ENCODE data around the gene COX8C. TPM values are rescaled to one million over a fixed set of nuclear protein-coding genes. Genes with fewer than 3 reads are reported as not detected.

Gene COX8C
- total and polyA plus RNA-seq, 4 donors = not detected

DNA sequence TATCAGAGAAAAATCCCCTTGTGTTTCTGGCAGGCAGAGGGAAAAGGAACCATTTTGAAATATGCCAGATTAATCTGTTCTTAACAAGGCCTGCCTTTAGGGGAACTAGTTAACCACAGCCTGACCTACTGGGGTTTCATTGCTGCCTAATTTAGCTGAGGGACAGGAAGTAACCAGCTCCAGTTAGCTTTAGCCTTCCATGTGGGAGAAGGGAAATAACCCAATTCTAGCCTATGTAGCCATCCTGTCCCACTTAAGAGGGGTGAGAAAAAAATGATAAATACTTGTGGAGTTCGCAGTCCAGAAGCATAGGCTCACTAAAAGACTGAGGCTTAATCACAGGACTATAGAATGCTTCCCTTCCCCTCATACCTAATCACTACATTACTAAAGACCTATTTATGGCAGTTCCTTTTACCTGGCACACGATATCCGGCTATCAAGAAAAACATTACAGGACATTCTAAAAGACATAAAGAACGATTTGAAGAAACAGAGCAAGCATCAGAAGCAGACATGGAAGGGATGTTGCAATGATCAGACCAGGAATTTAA lies 22.8 kb downstream of the COX8C start:
- H3K4me1 ChIP-seq (ENCODE audit: control insufficient read depth in 4 of 4, insufficient read depth in 4 of 4, low read length in 3 of 4) = no peaks in the 10 kb centered on the region
- H3K9me3 ChIP-seq (ENCODE audit: control insufficient read depth in 4 of 4, low read length in 3 of 4) = no peaks in the 10 kb centered on the region
- H3K27ac ChIP-seq (ENCODE audit: low read depth in 1 of 2, low read length in 2 of 2) = no peak overlapping the region
- DNase-seq (ENCODE audit: low spot score) = no peak
- H3K27me3 ChIP-seq (ENCODE audit: control insufficient read depth in 4 of 4, insufficient read depth in 4 of 4, low read length in 3 of 4) = no peaks in the 10 kb centered on the region
- WGBS = 82% methylated on average over 4 of the region's 4 CpGs
- H3K4me3 ChIP-seq (ENCODE audit: low read depth in 1 of 3, low read length in 3 of 3) = no peak overlapping the region
- no peak for TF ChIP-seq RAD21 (IDR thresholded peaks at IDR 0.05)
- no peak for TF ChIP-seq FOXA2 (IDR thresholded peaks at IDR 0.05)
- TF ChIP-seq TAF1 (conservative IDR thresholded peaks at IDR 0.05) = no peak
- H3K9ac ChIP-seq (ENCODE audit: low read depth in 1 of 2, low read length in 2 of 2) = no peak overlapping the region
- no peaks in the 10 kb centered on the region for H3K36me3 ChIP-seq (ENCODE audit: control insufficient read depth in 4 of 4, insufficient read depth in 3 of 4, low read depth in 1 of 4, low read length in 3 of 4)

DNA sequence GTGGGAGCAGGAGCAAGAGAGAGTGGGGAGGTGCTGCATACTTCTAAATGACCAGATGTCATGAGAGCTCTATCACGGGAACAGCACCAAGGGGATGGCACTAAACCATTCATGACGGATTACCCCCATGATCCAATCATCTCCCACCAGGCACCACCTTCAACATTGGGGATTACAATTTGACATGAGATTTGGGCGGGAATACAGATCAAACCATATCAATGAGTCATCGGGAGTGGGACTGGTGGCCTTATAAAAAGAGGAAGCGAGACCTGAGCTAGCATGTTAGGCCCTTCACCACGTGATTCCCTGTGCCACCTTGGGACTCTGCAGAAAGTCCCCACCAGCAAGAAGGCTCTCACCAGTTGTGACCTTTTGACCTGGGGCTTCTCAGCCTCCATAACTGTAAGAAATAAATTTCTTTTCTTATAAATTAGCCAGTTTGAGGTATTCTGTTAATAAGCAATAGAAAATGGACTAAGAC lies 28.7 kb downstream of the COX8C start:
- no peak for DNase-seq (ENCODE audit: low spot score)
- no peak overlapping the region for H3K9ac ChIP-seq (ENCODE audit: low read depth in 1 of 2, low read length in 2 of 2)
- no peak overlapping the region for H3K27ac ChIP-seq (ENCODE audit: low read depth in 1 of 2, low read length in 2 of 2)
- H3K4me1 ChIP-seq (ENCODE audit: control insufficient read depth in 4 of 4, insufficient read depth in 4 of 4, low read length in 3 of 4) = no peaks in the 10 kb centered on the region
- H3K36me3 ChIP-seq (ENCODE audit: control insufficient read depth in 4 of 4, insufficient read depth in 3 of 4, low read depth in 1 of 4, low read length in 3 of 4) = no peaks in the 10 kb centered on the region
- WGBS = 86% methylated on average over 6 of the region's 6 CpGs
- TF ChIP-seq RAD21 (IDR thresholded peaks at IDR 0.05) (no peak), ATF3 (IDR thresholded peaks at IDR 0.05) (no peak), ZBTB33 (IDR thresholded peaks at IDR 0.05) (no peak), REST (IDR thresholded peaks at IDR 0.05) (no peak), RXRA (IDR thresholded peaks at IDR 0.05) (no peak), FOXA2 (IDR thresholded peaks at IDR 0.05) (no peak), HNF4A (conservative IDR thresholded peaks at IDR 0.05) (no peak), NR2F2 (IDR thresholded peaks at IDR 0.05) (no peak), FOXA1 (IDR thresholded peaks at IDR 0.05) (no peak), SP1 (IDR thresholded peaks at IDR 0.05) (no peak), EGR1 (IDR thresholded peaks at IDR 0.05; ENCODE audit: low read depth in 2 of 2) (no peak), HNF4G (IDR thresholded peaks at IDR 0.05) (no peak), GABPA (IDR thresholded peaks at IDR 0.05 in 1 of 2, conservative IDR thresholded peaks at IDR 0.05 in 1 of 2) (no peak)
- TF ChIP-seq, protein P1, sequence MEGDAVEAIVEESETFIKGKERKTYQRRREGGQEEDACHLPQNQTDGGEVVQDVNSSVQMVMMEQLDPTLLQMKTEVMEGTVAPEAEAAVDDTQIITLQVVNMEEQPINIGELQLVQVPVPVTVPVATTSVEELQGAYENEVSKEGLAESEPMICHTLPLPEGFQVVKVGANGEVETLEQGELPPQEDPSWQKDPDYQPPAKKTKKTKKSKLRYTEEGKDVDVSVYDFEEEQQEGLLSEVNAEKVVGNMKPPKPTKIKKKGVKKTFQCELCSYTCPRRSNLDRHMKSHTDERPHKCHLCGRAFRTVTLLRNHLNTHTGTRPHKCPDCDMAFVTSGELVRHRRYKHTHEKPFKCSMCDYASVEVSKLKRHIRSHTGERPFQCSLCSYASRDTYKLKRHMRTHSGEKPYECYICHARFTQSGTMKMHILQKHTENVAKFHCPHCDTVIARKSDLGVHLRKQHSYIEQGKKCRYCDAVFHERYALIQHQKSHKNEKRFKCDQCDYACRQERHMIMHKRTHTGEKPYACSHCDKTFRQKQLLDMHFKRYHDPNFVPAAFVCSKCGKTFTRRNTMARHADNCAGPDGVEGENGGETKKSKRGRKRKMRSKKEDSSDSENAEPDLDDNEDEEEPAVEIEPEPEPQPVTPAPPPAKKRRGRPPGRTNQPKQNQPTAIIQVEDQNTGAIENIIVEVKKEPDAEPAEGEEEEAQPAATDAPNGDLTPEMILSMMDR (IDR thresholded peaks at IDR 0.05; ENCODE audit: low read depth, low read length, missing input control) = no peak
- H3K27me3 ChIP-seq (ENCODE audit: control insufficient read depth in 4 of 4, insufficient read depth in 4 of 4, low read length in 3 of 4) = peaks cover 0 to 8% (median 0%) of the 10 kb centered on the region in 4 donors
- H3K4me3 ChIP-seq (ENCODE audit: low read depth in 1 of 3, low read length in 3 of 3) = no peak overlapping the region
- H3K9me3 ChIP-seq (ENCODE audit: control insufficient read depth in 4 of 4, low read length in 3 of 4) = no peaks in the 10 kb centered on the region

All from liver (tissue), 9 donors.